ENCODE results near the gene LTBP2.

Gene LTBP2

GRCh38 chr14:74491956-74492775, 119.9 kb downstream of the LTBP2 start:
- no peak for DNase-seq (ENCODE audit: low read depth in 1 of 2, low spot score in 1 of 2)

GRCh38 chr14:74490486-74490885, 121.6 kb downstream of the LTBP2 start:
- DNase-seq (ENCODE audit: low read depth in 1 of 2, low spot score in 1 of 2), result no peak

GRCh38 chr14:74488786-74489397, 123.1 kb downstream of the LTBP2 start:
- DNase-seq (ENCODE audit: low read depth in 1 of 2, low spot score in 1 of 2), result no peak

GRCh38 chr14:74486164-74486563, 125.9 kb downstream of the LTBP2 start:
- no peak for DNase-seq (ENCODE audit: low read depth in 1 of 2, low spot score in 1 of 2)

DNA sequence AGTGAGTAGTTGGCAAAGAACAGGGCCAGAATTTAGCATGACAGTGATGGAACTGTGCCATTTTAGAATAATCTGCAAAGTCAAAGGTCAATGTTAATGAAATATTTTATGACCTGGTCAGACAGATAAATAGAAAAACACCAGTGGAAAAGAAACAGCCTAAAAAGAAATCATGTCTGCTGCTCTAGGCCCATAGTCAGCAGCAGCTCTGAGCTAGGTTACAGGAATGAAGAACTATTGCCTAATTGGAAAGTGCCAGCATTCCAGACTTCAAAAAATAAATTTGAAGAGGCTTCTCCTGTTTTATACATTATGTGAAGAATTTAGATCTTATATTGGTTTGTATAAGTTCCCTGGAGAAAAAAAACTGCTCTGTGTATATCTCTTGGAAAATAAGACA, 128.7 kb downstream of the LTBP2 start:
- no peak for DNase-seq (ENCODE audit: low read depth in 1 of 2, low spot score in 1 of 2)

DNA sequence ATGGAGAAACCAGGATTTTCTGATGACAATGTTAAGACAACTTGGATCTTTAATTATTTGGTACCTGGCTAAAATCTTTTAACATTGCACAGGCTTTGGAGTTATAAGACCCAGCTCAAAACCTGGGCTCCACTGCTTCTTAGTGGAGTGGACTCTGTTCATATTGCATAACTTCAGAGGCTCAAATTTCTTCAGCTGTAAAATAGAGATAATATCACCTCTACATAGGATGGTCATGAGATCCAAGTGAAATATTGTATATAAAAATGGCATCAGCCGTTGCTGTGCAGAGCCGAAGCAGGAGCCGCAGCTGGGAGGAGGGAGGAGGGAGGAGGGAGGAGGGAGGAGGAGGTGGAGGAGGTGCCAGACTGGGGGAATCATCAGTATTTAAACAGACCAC, 129.5 kb downstream of the LTBP2 start:
- DNase-seq (ENCODE audit: low read depth in 1 of 2, low spot score in 1 of 2), result no peak

DNA sequence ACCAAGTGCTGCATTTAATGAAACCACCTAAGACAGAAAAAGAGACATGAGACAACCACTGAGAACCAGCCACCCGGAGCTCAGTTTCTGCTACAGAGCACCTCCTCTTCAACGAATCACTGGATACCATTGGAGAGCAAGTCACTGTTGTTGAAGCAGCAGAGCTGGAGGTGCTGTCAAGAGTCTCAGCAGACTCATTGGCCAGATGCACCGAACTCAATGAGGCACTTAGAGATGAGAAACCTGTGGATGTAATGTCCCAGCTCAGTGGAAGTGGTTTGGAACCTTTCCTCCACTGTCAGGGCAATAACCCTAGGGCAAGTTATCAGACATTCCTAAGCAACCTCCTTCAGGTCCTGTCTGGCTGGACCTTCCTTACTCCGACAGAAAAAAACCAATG, 132.0 kb downstream of the LTBP2 start:
- no peak for DNase-seq (ENCODE audit: low read depth in 1 of 2, low spot score in 1 of 2)

DNA sequence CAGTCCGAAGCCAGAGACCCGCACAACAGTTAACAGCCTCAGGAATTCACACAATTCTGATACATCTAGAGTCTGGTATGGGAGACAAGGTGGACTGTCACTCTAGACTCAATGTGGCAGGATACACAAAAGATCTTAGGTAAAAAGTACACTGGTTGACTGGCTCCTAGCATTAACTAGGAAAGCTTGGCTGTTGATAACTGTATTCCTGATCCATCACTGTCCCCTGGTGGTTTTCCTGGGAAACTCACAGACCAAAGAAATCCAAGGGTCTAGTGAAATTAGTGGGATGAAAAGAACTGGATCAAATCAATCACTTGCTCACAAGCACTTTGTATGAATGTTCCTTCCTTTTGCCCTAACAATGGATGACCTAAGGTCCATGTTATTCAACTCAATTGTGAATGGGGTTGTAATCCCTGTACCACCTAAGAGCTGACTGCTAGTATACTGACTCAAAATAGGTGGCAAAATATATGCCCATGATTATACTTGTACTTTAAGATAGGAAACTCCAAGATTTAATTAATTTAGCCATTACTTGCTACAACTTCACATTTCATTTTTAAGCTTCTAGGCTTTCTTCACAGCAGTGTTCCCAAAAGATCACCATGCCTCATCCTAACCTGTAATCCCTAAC, 132.9 kb downstream of the LTBP2 start:
- DNase-seq (ENCODE audit: low read depth in 1 of 2, low spot score in 1 of 2), result no peak

DNA sequence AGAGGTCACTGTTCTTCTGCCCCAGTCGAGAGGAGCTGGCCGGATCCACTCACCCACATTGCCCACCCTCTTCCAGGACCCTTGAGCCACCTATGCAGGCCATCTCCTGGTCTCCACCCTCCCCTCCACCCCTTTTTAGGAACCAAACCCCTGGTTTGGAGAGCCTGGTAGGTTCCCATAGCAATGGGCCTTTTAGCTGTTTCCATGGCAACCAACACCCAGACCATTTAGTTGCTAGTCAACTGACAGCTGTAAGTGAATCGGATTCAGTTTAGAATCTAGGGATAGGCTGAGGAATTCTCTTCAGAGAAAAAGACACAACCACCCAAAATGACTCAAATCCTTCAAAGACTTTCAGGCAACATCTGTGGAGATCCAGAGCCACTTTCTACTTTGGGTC, 135.4 kb downstream of the LTBP2 start:
- DNase-seq (ENCODE audit: low read depth in 1 of 2, low spot score in 1 of 2), result no peak

DNA sequence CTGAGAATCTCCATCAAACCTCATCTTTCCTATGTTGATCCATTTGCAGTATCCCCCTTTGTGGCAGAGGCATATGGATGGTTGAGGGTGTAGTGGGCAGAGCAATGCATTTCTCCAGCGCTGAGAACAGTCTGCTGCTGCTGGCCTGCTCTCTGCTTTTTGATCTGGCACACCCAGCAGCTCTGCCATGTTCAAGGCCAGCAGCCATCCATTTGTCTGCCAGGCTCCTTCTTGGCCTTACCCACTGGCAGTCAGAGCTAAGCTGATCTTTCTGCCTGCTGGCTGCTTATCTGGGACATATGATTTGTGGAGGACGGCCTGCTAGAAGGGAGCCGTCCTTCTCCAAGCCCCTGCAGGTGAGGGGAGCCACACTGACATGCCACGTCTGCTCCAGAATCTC, 135.9 kb downstream of the LTBP2 start:
- no peak for DNase-seq (ENCODE audit: low read depth in 1 of 2, low spot score in 1 of 2)

- DNase-seq (ENCODE audit: low read depth in 1 of 2, low spot score in 1 of 2), result no peak
Observed at GRCh38 chr14:74475678-74476077, 136.4 kb downstream of the LTBP2 start.

- no peak for DNase-seq (ENCODE audit: low read depth in 1 of 2, low spot score in 1 of 2)
Observed at GRCh38 chr14:74474376-74474775, 137.7 kb downstream of the LTBP2 start.

DNA sequence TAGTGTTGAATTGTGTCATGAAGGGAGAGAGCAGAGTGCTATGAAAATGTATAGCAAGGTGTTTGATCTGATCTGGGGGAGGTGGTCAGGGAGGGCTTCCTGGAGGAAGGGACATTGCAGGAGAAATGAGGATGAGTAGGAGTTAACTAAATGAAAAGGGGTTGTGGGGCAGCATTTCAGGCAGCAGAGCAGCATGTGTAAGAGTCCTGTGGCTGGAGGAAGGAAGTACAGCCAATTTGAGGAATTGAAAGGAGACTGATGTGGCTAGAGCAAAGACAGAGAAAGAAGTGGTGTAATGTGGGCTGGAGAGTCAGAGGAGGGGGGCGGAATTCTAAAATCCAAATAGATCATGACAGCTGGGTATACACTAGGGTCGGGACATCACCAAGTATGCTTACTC, 139.4 kb downstream of the LTBP2 start:
- DNase-seq (ENCODE audit: low read depth in 1 of 2, low spot score in 1 of 2), result no peak

DNA sequence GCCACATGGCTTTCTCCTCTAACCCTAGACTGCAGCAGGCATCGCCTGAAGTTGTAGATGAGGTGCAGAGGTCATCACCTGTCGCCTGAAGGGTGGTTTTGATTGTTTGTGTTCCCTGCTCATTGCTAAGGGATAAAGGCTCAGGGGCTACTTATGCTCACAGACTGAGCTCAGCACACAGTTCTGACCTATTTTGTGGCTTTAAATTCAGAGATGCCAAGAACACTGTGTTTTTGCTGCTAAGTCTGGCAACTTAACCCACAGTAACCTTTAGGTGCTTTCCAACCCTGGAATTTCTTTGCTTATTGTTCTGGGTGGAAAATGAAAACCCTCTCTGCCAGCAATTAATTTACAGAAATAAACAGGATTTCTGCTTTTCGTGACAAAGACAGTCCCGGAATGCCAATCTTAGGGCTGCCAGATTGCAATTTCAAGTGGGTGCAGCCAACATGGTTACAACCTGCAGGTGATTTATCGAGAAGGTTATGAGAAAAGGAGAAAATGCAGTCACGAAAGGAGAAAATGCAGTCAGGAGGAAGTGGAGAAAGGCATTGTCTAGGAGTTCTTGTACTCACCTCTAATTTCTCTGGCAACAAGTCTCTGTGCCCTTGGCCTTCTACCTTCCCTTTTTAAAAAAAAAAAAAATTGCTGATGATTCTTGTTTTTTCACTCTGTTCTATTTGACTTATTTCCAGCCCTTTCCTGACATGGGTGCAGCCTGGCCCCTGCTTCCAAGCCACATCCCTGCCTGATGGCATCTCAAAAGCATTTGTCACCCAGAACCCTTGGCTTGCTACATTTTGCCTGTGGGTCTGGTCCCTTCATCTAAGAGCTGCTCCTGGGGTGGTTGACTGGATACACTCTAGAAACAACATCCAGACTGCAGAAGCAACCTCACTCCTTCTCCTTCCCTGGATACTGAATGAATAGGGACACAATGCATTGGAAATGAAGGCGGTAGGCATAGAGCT, 142.2 kb downstream of the LTBP2 start:
- DNase-seq (ENCODE audit: low read depth in 1 of 2, low spot score in 1 of 2), result no peak

GRCh38 chr14:74468513-74468912, 143.5 kb downstream of the LTBP2 start:
- DNase-seq (ENCODE audit: low read depth in 1 of 2, low spot score in 1 of 2), result no peak

DNA sequence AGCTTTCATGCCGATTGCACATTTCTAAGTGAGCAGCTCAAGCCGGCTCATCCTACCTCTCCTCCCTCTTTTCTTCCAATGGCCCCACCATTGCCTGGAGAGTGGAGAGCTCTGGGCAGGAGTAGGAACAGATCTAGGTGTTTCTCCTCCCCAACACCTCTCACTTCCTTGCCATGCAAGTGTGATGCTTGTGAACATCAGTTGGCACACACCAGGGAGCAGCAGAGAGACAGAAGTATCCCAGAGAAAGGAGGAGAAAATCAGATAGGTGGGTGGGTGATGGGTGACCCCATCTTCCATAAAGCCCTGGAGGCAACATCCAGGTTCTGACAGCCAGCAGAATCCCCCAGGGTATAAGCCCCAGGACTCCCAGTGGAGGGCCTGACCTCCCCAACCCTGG, 146.7 kb downstream of the LTBP2 start:
- no peak for DNase-seq (ENCODE audit: low read depth in 1 of 2, low spot score in 1 of 2)

- no peak for DNase-seq (ENCODE audit: low read depth in 1 of 2, low spot score in 1 of 2)
Observed at GRCh38 chr14:74464785-74465184, 147.3 kb downstream of the LTBP2 start.

- no peak for DNase-seq (ENCODE audit: low read depth in 1 of 2, low spot score in 1 of 2)
Observed at GRCh38 chr14:74463697-74464096, 148.3 kb downstream of the LTBP2 start.

- no peak for DNase-seq (ENCODE audit: low read depth in 1 of 2, low spot score in 1 of 2)
Observed at GRCh38 chr14:74462993-74463392, 149.0 kb downstream of the LTBP2 start.

DNA sequence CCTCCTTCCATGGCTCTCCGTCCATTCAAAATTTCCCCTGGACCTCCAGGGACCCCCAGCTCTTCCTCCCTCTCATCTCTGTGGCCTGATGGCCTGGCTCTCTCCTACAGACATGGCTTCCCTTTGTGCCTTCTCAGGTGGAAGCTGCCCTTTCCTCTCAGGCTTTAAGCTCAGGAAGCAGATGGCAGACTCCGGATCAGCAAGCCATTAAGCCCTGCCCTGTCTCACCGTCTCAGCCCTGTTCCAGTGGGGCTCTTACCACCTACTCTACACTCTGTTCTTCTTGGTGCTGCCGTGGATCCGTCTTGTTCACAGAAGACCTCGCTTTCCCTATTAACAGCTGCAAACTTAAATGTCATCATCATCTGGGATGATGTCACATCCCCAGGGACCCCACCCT, 152.1 kb downstream of the LTBP2 start:
- DNase-seq (ENCODE audit: low read depth in 1 of 2, low spot score in 1 of 2), result no peak

DNA sequence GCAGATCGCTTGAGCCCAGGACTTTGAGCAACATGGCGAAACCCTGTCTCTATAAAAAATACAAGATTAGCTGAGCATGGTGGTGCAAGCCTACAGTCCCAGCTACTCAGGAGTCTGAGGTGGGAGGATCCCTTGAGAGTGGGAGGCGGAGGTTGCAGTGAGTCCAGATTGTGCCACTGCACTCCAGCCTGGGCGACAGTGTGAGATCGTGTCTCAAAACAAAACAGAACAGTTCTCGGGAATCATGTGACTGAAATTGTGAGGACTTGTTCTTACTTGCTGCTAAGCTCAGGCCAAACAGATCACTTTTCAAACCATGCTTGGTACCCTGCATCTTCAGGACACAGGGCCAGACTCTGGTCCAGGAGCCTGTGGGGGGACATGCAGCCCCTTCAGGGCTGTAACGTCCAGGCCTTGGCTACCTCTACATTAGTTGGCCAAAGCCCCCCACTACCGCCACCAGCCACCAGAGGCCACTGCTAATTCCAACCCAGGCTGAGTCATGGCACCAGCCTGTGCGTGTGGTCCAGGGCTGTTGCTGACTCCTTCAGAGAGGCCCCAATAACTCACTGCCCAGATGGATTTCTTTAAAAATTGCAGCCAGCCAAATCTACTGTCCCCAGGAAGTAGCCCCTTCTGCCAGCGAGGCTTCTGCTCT, 152.6 kb downstream of the LTBP2 start:
- no peak for DNase-seq (ENCODE audit: low read depth in 1 of 2, low spot score in 1 of 2)
